Loucy (cell line): ENCODE results near the gene BRICD5.

Experiments
- CTCF ChIP-seq: fragments of 200-600 bp; sonication (generic); conservative IDR thresholded peaks from 2 replicates; pipeline ENCODE4 v1.5.1; 2014; ENCODE audit warnings: mild to moderate bottlenecking, antibody characterized with exemption, low read length
- EZH2phosphoT487 ChIP-seq: fragments of 200-600 bp; IDR thresholded peaks from 2 replicates; pipeline ENCODE4 v1.6.1; 2018; ENCODE audit warnings: antibody characterized with exemption, mild to moderate bottlenecking, moderate library complexity, borderline replicate concordance

- TF ChIP-seq CTCF (no peak), EZH2phosphoT487 (no peak)
Observed at GRCh38 chr16:2163211-2163881, 47.3 kb downstream of the BRICD5 start.
